GM21515 (cell line): ENCODE measurements around the gene USH1G.
"Not testable (repeated sequence)": the region's sequence is repeated elsewhere in the genome, so short reads cannot be mapped to it uniquely, and the experiment has no call there.

Source experiments
- ATAC-seq: cut with Tn5 transposase; IDR thresholded peaks from one replicate; pipeline ENCODE4 v1.9.1; 2021; ENCODE audit not compliant: unreplicated experiment

USH1G gene

GRCh38 chr17:74906214-74906793 is 16.8 kb downstream of the USH1G start:
- not testable (repeated sequence) for ATAC-seq

DNA sequence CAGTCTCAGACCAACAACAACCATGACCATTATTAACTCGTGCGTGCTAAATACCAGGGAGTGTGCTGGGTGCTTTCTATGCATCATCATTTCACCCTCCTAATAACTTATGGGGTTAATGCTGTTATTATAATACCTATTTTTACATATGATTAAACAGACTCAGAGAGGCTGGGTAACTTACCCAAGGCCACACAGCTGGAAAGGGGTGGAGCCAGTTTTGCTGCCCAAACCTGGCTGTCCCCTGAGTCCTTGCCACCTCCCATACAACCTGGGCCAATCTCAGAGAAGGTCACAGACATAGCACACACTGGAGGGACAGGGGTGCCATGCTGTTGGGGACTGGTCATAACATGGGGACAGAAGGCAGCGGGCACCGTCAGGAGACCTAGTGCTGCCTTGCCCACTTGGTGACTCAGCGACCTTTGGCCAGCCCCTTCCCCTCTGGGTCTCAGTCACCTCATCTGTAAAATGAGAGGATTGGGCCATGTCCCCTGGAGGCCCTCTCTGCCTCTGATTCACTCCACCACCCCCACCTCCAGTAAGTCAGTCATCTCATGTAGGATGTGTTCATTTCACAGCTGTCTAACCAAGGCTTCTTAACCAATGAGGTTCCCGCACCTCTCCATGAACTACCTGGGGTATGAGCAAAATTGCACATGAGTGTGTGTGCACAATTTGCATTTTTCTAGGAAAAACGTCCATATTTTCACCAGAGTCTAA is 18.2 kb downstream of the USH1G start:
- ATAC-seq, result no peak

- no peak for ATAC-seq
Measured at GRCh38 chr17:74903671-74904070, 19.4 kb downstream of the USH1G start.

DNA sequence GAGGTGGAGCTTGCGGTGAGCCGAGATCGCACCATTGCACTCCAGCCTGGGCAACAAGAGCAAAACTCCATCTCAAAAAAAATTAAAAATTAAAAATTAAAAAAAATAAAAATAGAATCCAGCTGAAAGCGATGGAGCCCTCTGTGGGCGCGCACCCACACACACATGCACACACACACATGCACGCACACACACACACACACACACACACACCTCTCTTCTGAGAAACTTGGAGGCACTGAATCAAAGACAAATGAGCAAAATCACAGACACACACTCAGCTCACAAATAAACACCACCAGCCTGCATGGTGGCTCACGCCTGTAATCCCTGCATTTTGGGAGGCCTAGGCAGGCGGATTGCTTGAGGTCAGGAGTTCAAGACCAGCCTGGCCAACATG is 20.0 kb downstream of the USH1G start:
- ATAC-seq, result no peak

GRCh38 chr17:74901353-74902135 is 21.5 kb downstream of the USH1G start:
- ATAC-seq, result no peak

- no peak for ATAC-seq
Measured at GRCh38 chr17:74900208-74900607, 22.8 kb downstream of the USH1G start.

DNA sequence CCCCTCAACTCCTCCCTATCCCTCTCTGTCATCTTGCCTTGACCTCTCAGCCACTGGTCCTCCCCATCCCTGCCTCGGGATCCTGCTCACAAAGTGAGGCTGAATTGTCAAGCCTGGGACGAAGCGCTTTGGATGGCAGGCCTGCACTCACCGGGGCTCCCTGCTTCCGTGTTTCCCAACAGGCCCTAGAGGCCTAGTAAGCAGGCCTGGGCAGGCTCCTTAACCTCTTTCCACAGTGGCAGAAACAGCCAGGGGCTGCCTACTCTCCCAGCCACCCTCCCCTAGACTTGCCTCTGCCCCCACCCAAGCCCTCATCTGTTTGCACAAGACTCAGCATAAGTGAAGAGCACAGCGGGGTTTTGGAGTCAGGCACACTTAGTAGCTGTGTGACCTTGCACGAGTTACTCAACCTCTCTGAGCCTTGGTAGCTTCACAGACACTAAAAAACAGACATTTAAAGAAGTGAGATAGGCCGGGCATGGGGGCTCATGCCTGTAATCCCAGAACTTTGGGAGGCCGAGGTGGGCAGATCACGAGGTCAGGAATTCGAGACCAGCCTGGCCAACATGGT is 24.6 kb downstream of the USH1G start:
- ATAC-seq, result no peak

GRCh38 chr17:74893936-74894671 is 29.0 kb downstream of the USH1G start:
- no peak for ATAC-seq

DNA sequence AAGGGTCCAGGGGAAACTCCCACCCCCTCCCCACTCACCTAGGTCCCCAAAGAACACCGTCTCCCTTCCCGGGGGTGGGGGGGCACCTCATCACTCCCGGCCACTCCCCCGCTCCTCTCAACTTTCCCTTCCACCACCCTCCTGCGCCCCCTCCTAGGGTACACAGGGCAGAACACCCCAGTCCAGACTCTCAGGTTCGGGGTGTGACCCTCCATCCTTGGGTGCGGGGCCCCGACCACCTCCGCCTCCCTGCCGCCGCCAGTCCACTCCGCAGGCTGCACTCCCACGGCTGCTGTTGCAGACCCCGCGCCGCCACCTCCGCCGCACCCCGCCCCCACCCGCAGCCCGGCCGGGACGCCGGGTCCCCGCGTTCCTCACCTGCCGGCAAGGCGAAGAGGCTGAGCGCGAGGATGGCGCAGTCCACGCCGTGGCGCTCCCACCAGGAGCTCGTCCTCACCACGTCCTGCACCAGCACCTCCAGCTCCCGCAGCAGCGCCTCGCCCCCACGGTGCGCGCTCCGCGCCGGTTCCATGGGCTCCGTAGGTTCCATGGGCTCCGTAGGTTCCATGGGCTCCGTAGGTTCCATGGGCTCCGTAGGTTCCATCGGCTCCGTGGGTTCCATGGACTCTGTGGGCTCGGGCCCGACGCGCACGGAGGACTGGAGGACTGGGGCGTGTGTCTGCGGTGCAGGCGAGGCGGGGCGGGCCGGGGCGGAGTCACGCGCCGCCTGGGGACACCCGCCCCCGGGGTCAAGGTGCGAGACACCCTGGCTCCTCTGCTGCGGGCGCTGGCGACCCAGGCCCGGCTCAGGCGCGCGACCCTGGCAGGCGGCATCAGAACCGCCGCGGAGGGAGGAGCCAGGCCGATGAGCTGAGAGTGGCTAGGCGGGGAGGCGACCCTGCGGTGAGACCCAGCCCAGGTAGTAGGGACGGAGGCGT is 29.8 kb downstream of the USH1G start, which contains the start of gene FADS6:
Gene FADS6, minus strand, starts transcription at position 660 of the 938 bp plus-strand sequence. Its CDS starts 38 bp downstream, at position 622.
- no peak for ATAC-seq

GRCh38 chr17:74892013-74892841 is 30.8 kb downstream of the USH1G start:
- no peak for ATAC-seq

GRCh38 chr17:74890554-74890953 is 32.5 kb downstream of the USH1G start:
- ATAC-seq, result no peak

DNA sequence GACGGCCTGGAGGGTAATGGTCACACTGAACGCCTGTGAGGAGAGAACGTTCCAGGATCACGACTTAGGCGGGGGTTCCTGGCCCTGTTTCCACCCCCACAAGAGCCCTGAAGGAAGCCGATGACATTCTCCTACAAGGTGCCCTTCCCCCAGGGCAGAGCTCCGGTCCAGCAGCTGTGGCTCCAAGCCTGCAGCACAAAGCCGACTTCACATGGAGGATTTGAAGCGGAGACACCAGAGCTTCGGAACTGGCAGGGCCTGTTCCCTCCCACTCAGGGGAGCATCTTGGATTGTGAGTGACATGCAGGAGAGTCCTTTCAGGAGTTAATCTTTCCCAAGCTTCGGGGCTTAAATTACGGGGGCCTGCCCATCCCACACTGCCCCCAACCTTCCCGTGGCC is 34.6 kb downstream of the USH1G start:
- ATAC-seq, result no peak

DNA sequence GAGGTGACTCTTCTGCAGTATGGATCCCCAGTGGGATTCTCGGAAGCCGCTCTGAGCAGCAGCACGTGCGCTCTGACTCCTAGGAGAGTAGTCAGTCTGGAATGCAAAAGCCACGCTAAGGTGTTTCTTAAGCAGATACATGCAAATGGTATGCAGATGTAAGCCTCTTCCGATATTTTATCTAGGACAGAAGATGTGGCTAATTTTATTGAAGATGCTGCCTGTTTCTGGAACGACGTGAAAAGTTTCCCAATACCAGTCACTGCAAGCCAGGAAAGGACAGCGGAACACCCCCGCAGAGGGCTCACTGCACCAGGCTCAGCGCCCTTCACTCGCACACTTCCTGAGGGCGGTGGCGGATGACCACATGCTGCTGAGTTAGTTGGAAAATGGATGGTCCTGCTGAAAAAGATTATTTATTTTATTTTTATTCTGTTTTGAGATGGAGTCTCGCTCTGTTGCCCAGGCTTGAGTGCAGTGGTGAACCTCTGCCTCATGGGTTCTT is 39.8 kb downstream of the USH1G start:
- ATAC-seq, result no peak

- no peak for ATAC-seq
Measured at GRCh38 chr17:74882517-74883240, 40.4 kb downstream of the USH1G start.

DNA sequence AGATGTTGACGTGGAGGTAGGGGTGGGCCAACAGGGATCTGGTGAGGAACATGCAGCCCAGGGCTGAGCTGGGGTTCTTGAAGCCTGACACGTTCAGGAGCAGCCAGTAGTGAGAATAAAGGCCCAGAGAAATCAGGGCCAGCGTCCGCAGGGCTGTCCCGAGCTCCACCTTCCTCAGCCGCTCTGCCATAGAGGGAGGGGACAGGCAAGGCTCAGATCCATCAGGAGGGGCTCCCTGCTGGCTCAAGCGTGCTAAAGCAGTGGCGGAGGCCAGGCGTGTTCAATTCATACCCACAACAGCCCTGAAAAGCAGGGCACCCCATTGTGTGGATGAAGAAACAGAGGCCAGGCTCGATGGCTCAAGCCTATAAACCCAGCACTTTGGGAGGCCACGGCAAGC is 42.0 kb downstream of the USH1G start:
- no peak for ATAC-seq

- no peak for ATAC-seq
Measured at GRCh38 chr17:74879308-74879707, 43.7 kb downstream of the USH1G start.

DNA sequence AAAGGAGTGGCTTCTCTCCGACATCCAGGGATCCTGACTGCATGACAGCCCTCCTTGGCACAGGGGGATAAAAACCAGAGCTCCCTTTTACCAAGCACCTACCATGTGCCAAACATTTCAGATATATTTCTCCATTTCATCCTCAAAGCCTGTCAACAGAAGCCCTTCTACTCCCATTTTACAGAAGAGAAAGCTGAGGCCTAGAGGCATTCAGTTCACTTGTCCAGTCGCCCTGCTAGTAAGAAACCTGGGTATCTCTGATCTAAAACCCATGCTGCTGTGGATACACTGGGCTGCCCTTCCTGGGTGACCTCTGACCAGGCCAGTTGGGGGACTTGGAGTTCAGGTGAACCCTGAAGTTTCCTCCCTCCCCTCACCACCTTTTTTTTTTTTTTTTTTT is 44.4 kb downstream of the USH1G start:
- no peak for ATAC-seq
